Hepatocyte (in vitro differentiated cells): Measurements from ENCODE around the gene NLRC3. TPM values are rescaled to one million over a fixed set of nuclear protein-coding genes. Genes with fewer than 3 reads are reported as not detected.

Experiments
- DNase-seq: peaks from one replicate; pipeline ENCODE4 v3.0.0-alpha.2; 2016; ENCODE audit warnings: low spot score
- H2AFZ ChIP-seq: fragments of 200-600 bp; sonication (generic); 2 replicates; pipeline ENCODE4 v1.6.0; 2016; ENCODE audit warnings: antibody characterized with exemption, mild to moderate bottlenecking
- H3K27ac ChIP-seq: fragments of 200-600 bp; sonication (generic); 2 replicates; pipeline ENCODE4 v1.5.1; 2016; ENCODE audit warnings: mild to moderate bottlenecking
- H3K27me3 ChIP-seq: fragments of 200-600 bp; sonication (generic); 2 replicates; pipeline ENCODE4 v1.6.1; 2016
- H3K36me3 ChIP-seq: fragments of 200-600 bp; sonication (generic); replicated peaks from 2 replicates; pipeline ENCODE4 v1.5.1; 2016; ENCODE audit warnings: low read depth; ENCODE audit not compliant: insufficient read depth
- H3K4me1 ChIP-seq: fragments of 200-600 bp; sonication (generic); 2 replicates; pipeline ENCODE4 v1.5.1; 2016; ENCODE audit warnings: mild to moderate bottlenecking, moderate library complexity; ENCODE audit not compliant: insufficient read depth
- H3K4me2 ChIP-seq: fragments of 200-600 bp; sonication (generic); 2 replicates; pipeline ENCODE4 v1.6.0; 2016
- H3K4me3 ChIP-seq: fragments of 200-600 bp; sonication (generic); 2 replicates; pipeline ENCODE4 v1.5.1; 2016; ENCODE audit warnings: mild to moderate bottlenecking
- H3K79me2 ChIP-seq: fragments of 200-600 bp; sonication (generic); 2 replicates; pipeline ENCODE4 v1.6.0; 2017; ENCODE audit warnings: mild to moderate bottlenecking
- H3K9me2 ChIP-seq: fragments of 200-600 bp; sonication (generic); replicated peaks from 2 replicates; pipeline ENCODE4 v1.6.0; 2017; ENCODE audit warnings: mild to moderate bottlenecking; ENCODE audit not compliant: insufficient read depth
- H3K9me3 ChIP-seq: fragments of 200-600 bp; sonication (generic); 2 replicates; pipeline ENCODE4 v1.5.1; 2016; ENCODE audit warnings: low read depth, mild to moderate bottlenecking
- H4K20me1 ChIP-seq: fragments of 200-600 bp; sonication (generic); 2 replicates; pipeline ENCODE4 v1.6.0; 2016; ENCODE audit warnings: mild to moderate bottlenecking; ENCODE audit not compliant: insufficient read depth, poor library complexity, severe bottlenecking
- CTCF ChIP-seq: fragments of 200-600 bp; sonication (generic); IDR thresholded peaks from 2 replicates; pipeline ENCODE4 v1.5.1; 2016; ENCODE audit warnings: antibody characterized with exemption, mild to moderate bottlenecking; ENCODE audit not compliant: poor library complexity
- EZH2 ChIP-seq: fragments of 200-600 bp; sonication (generic); IDR thresholded peaks from 2 replicates; pipeline ENCODE4 v1.6.1; 2016; ENCODE audit warnings: antibody characterized with exemption, mild to moderate bottlenecking, borderline replicate concordance
- EZH2phosphoT487 ChIP-seq: fragments of 200-600 bp; sonication (generic); IDR thresholded peaks from one replicate; pipeline ENCODE4 v1.6.1; 2018; ENCODE audit warnings: antibody characterized with exemption, mild to moderate bottlenecking, low read depth, moderate library complexity; ENCODE audit not compliant: unreplicated experiment, severe bottlenecking
- WGBS: methylation state at CpG from one replicate; pipeline ENCODE4 v1.1.6; 2016; ENCODE audit warnings: low lambda C conversion rate; ENCODE audit errors: missing lambda C conversion rate; 5-methylcytosine and 5-hydroxymethylcytosine counted together
- polyA plus RNA-seq: library from polyadenylated mRNA; unstranded; fragments of >200 nt; fragmentation: Nextera tagmentation; extraction: Ambion mirVana; gene quantifications from 2 replicates; pipeline ENCODE4 v1.2.1, GENCODE V29; 2016
- total RNA-seq: library from RNA; depleted of rRNA; stranded (reverse); fragments of >200 nt; gene quantifications from 2 replicates; pipeline ENCODE4 v1.2.3, GENCODE V29; 2014

NLRC3 gene
- total and polyA plus RNA-seq, 2 experiments from 2014 or later, result 0.10 to 0.15 TPM

DNA sequence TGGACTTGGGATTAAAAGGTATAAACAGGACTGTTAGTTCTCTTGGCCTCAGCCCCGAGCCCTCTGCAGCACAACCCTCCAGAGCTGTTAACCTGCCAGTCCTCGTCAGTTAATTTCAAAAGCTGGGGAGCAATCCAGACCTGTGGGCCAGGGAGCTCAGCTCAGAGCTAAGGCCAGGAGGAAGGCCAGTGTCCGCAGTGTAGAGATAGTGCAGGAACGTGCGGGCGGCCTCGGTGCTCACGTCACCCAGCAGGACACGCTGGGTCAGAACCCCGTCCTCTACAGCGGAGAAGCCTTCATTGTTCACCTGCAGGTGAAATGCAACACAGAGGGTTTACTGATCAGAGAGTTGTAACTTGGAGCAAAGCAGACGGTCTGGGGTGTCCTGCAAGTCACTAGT, 15.4 kb upstream of the NLRC3 start:
- Histone ChIP-seq H2AFZ (no peak overlapping the region), H3K27ac (no peak overlapping the region), H3K36me3 (no peaks in the 10 kb centered on the region), H3K9me3 (no peaks in the 10 kb centered on the region), H3K9me2 (no peaks in the 10 kb centered on the region), H3K79me2 (no peaks in the 10 kb centered on the region), H3K27me3 (no peaks in the 10 kb centered on the region), H4K20me1 (no peaks in the 10 kb centered on the region), H3K4me2 (no peak overlapping the region), H3K4me1 (no peaks in the 10 kb centered on the region), H3K4me3 (no peak overlapping the region)
- WGBS, result 97% methylated on average over 12 of the region's 12 CpGs
- TF ChIP-seq EZH2 (no peak), EZH2phosphoT487 (no peak), CTCF (no peak)
- DNase-seq, result no peak

DNA sequence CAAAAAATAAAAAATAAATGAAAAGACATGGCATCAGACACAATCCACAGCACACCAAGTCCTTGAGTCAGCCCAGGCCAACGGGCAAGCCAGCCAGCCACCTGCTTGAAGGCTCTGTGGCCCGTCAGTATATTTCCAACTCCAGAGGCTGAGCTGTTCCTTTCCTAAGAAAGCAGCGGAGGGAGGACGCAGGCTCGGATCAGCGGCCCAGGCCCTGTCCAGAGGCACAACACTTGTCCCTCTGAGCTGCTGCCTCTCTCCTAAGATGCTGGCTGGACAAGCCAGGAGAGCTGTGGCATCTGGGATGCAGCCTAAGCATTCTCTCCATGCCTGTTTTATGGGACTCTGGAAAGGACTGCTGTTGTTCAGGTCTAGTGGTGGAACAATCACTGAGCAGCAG, 14.8 kb upstream of the NLRC3 start:
- 99% methylated on average over 6 of the region's 6 CpGs for WGBS
- no peak for DNase-seq

GRCh38 chr16:3591436-3591803, 14.2 kb upstream of the NLRC3 start:
- Histone ChIP-seq H3K27ac (no peak overlapping the region), H4K20me1 (no peaks in the 10 kb centered on the region), H3K79me2 (no peaks in the 10 kb centered on the region), H3K4me1 (no peaks in the 10 kb centered on the region), H3K4me3 (no peak overlapping the region), H3K27me3 (no peaks in the 10 kb centered on the region), H3K9me2 (no peaks in the 10 kb centered on the region), H3K36me3 (no peaks in the 10 kb centered on the region), H2AFZ (no peak overlapping the region), H3K9me3 (no peaks in the 10 kb centered on the region), H3K4me2 (no peak overlapping the region)
- 88% methylated on average over 5 of the region's 5 CpGs for WGBS
- TF ChIP-seq CTCF, result no peak
- no peak for TF ChIP-seq EZH2phosphoT487
- no peak for TF ChIP-seq EZH2
- DNase-seq, result no peak

More for the DNA sequence above, 14.8 kb upstream of the NLRC3 start:
- Histone ChIP-seq H3K4me3 (no peak overlapping the region), H3K4me1 (no peaks in the 10 kb centered on the region), H3K27me3 (no peaks in the 10 kb centered on the region), H3K9me2 (no peaks in the 10 kb centered on the region), H3K27ac (no peak overlapping the region), H2AFZ (no peak overlapping the region), H4K20me1 (no peaks in the 10 kb centered on the region), H3K79me2 (no peaks in the 10 kb centered on the region), H3K4me2 (no peak overlapping the region), H3K9me3 (no peaks in the 10 kb centered on the region), H3K36me3 (no peaks in the 10 kb centered on the region)
- TF ChIP-seq EZH2phosphoT487 (no peak), EZH2 (no peak), CTCF (no peak)

- H3K79me2 ChIP-seq, result no peaks in the 10 kb centered on the region
- TF ChIP-seq EZH2phosphoT487, result no peak
- no peak for TF ChIP-seq EZH2
- TF ChIP-seq CTCF, result no peak
- no peak overlapping the region for H2AFZ ChIP-seq
- no peak overlapping the region for H3K27ac ChIP-seq
- 95% methylated on average over 27 of the region's 27 CpGs for WGBS
- no peaks in the 10 kb centered on the region for H4K20me1 ChIP-seq
- no peak overlapping the region for H3K4me2 ChIP-seq
- H3K9me3 ChIP-seq, result no peaks in the 10 kb centered on the region
- H3K4me3 ChIP-seq, result no peak overlapping the region
- no peaks in the 10 kb centered on the region for H3K9me2 ChIP-seq
- H3K27me3 ChIP-seq, result no peaks in the 10 kb centered on the region
- DNase-seq, result no peak
- H3K4me1 ChIP-seq, result no peaks in the 10 kb centered on the region
- H3K36me3 ChIP-seq, result no peaks in the 10 kb centered on the region
Observed at GRCh38 chr16:3590736-3591435, 13.7 kb upstream of the NLRC3 start.
